ENCODE results near the gene WBP1.
"Not testable (repeated sequence)": the region's sequence is repeated elsewhere in the genome, so short reads cannot be mapped to it uniquely, and the experiment has no call there.

Gene WBP1

GRCh38 chr2:74428675-74429074, 29.6 kb upstream of the WBP1 start:
- no peak for DNase-seq

- no peak for DNase-seq
Observed at GRCh38 chr2:74429487-74430451, 28.5 kb upstream of the WBP1 start.

- DNase-seq = no peak
Observed at GRCh38 chr2:74430502-74430901, 27.7 kb upstream of the WBP1 start.

- no peak for DNase-seq
Observed at GRCh38 chr2:74436111-74436805, 22.0 kb upstream of the WBP1 start.

- DNase-seq = no peak
Observed at GRCh38 chr2:74436848-74437695, 21.2 kb upstream of the WBP1 start.

GRCh38 chr2:74438248-74438647, 20.0 kb upstream of the WBP1 start:
- DNase-seq = no peak

- DNase-seq = no peak
Observed at GRCh38 chr2:74439373-74439772, 18.9 kb upstream of the WBP1 start.

GRCh38 chr2:74439803-74440377, 18.3 kb upstream of the WBP1 start:
- DNase-seq = no peak

- no peak for DNase-seq
Observed at GRCh38 chr2:74440378-74441169, 17.7 kb upstream of the WBP1 start.

GRCh38 chr2:74441170-74441689, 17.0 kb upstream of the WBP1 start:
- no peak for DNase-seq

- no peak for DNase-seq
Observed at GRCh38 chr2:74441690-74442482, 16.4 kb upstream of the WBP1 start, which contains the start of gene RTKN. RTKN (minus strand) TSS chr2:74441937; CDS start chr2:74441816, 121 bp downstream.

GRCh38 chr2:74442483-74443297, 15.5 kb upstream of the WBP1 start:
- not testable (repeated sequence) for DNase-seq

- no peak for DNase-seq
Observed at GRCh38 chr2:74444498-74445318, 13.5 kb upstream of the WBP1 start.

- DNase-seq = no peak
Observed at GRCh38 chr2:74447230-74447999, 10.8 kb upstream of the WBP1 start.

GRCh38 chr2:74448771-74449170, 9.5 kb upstream of the WBP1 start:
- DNase-seq = no peak

- no peak for DNase-seq
Observed at GRCh38 chr2:74450570-74451190, 7.6 kb upstream of the WBP1 start.

Measured in NCI-H1436 treated with DMSO at 0.1 percent for 48 hours (cell line).